ENCODE data around the gene TRAPPC2L.

TRAPPC2L gene

GRCh38 chr16:88862968-88863367, 6.0 kb downstream of the TRAPPC2L start:
- no peak for FAIRE-seq

GRCh38 chr16:88863426-88863825, 6.5 kb downstream of the TRAPPC2L start:
- no peak for FAIRE-seq

- no peak for FAIRE-seq
These were observed 7.2 kb downstream of the TRAPPC2L start for GRCh38 chr16:88864099-88864498.

- FAIRE-seq: no peak
These were observed 7.6 kb downstream of the TRAPPC2L start for GRCh38 chr16:88864521-88864920.

GRCh38 chr16:88865310-88865709, 8.4 kb downstream of the TRAPPC2L start:
- no peak for FAIRE-seq

GRCh38 chr16:88865742-88866141, 8.8 kb downstream of the TRAPPC2L start:
- no peak for FAIRE-seq

GRCh38 chr16:88866151-88866920, 9.4 kb downstream of the TRAPPC2L start, which contains the start of gene PABPN1L:
Gene PABPN1L, minus strand, starts transcription at chr16:88866660. Its CDS starts 54 bp downstream, at chr16:88866606.
- no peak for FAIRE-seq

GRCh38 chr16:88867581-88868246, 10.8 kb downstream of the TRAPPC2L start:
- no peak for FAIRE-seq

- FAIRE-seq: no peak
These were observed 12.2 kb downstream of the TRAPPC2L start for GRCh38 chr16:88868974-88869672.

- FAIRE-seq: no peak
These were observed 12.7 kb downstream of the TRAPPC2L start for GRCh38 chr16:88869673-88869980.

GRCh38 chr16:88870608-88871348, 13.9 kb downstream of the TRAPPC2L start:
- no peak for FAIRE-seq

GRCh38 chr16:88871349-88871702, 14.4 kb downstream of the TRAPPC2L start:
- FAIRE-seq: no peak

GRCh38 chr16:88871730-88872416, 14.9 kb downstream of the TRAPPC2L start:
- no peak for FAIRE-seq

- FAIRE-seq: no peak
These were observed 15.9 kb downstream of the TRAPPC2L start for GRCh38 chr16:88872650-88873331.

GRCh38 chr16:88874938-88875599, 18.1 kb downstream of the TRAPPC2L start:
- no peak for FAIRE-seq

GRCh38 chr16:88875703-88876234, 18.8 kb downstream of the TRAPPC2L start:
- no peak for FAIRE-seq

GRCh38 chr16:88876942-88877526, 20.1 kb downstream of the TRAPPC2L start:
- FAIRE-seq: no peak

- no peak for FAIRE-seq
These were observed 20.8 kb downstream of the TRAPPC2L start for GRCh38 chr16:88877564-88878289.

GRCh38 chr16:88878356-88878755, 21.4 kb downstream of the TRAPPC2L start:
- no peak for FAIRE-seq

Measured in endometrium (tissue), 2 donors.